ENCODE data around the gene SYT14.
"Not testable (repeated sequence)": the region's sequence is repeated elsewhere in the genome, so short reads cannot be mapped to it uniquely, and the experiment has no call there.

Gene SYT14

GRCh38 chr1:209937996-209938959, at the start of gene SYT14:
TSS of gene SYT14 (plus strand) at chr1:209938217. CDS start at chr1:209938265, 48 bp downstream.
- H3K4me3 ChIP-seq (ENCODE audit: low read depth, low read length) = peak within 1 kb of the TSS; percentile 59
- no peak for TF ChIP-seq CTCF (IDR thresholded peaks at IDR 0.05; ENCODE audit: low read depth, low read length)

GRCh38 chr1:209888291-209889076, 49.5 kb upstream of the SYT14 start:
- H3K4me3 ChIP-seq (ENCODE audit: low read depth, low read length) = not testable (repeated sequence)

- TF ChIP-seq CTCF (IDR thresholded peaks at IDR 0.05; ENCODE audit: low read depth, low read length) = no peak
- H3K4me3 ChIP-seq (ENCODE audit: low read depth, low read length) = no peak overlapping the region
Measured at GRCh38 chr1:209889077-209889418, 49.0 kb upstream of the SYT14 start.

GRCh38 chr1:209890641-209891330, 47.2 kb upstream of the SYT14 start:
- no peak for TF ChIP-seq CTCF (IDR thresholded peaks at IDR 0.05; ENCODE audit: low read depth, low read length)
- H3K4me3 ChIP-seq (ENCODE audit: low read depth, low read length) = no peak overlapping the region

- no peak for TF ChIP-seq CTCF (IDR thresholded peaks at IDR 0.05; ENCODE audit: low read depth, low read length)
- H3K4me3 ChIP-seq (ENCODE audit: low read depth, low read length) = no peak overlapping the region
Measured at GRCh38 chr1:209893751-209894150, 44.3 kb upstream of the SYT14 start.

- no peak overlapping the region for H3K4me3 ChIP-seq (ENCODE audit: low read depth, low read length)
- no peak for TF ChIP-seq CTCF (IDR thresholded peaks at IDR 0.05; ENCODE audit: low read depth, low read length)
Measured at GRCh38 chr1:209895709-209896108, 42.3 kb upstream of the SYT14 start.

- no peak for TF ChIP-seq CTCF (IDR thresholded peaks at IDR 0.05; ENCODE audit: low read depth, low read length)
- H3K4me3 ChIP-seq (ENCODE audit: low read depth, low read length) = no peak overlapping the region
Measured at GRCh38 chr1:209896346-209896745, 41.7 kb upstream of the SYT14 start.

GRCh38 chr1:209898271-209898670, 39.7 kb upstream of the SYT14 start:
- not testable (repeated sequence) for H3K4me3 ChIP-seq (ENCODE audit: low read depth, low read length)

GRCh38 chr1:209898851-209899250, 39.2 kb upstream of the SYT14 start:
- H3K4me3 ChIP-seq (ENCODE audit: low read depth, low read length) = not testable (repeated sequence)

Measured in WI38 (cell line).